Stimulated activated CD4-positive, alpha-beta T cell treated with anti-CD3 and anti-CD28 coated beads, Interleukin-12 subunit alpha, Interleukin-12 subunit beta, amount 100 ng/mL, for 48 hours (primary cell): ENCODE measurements around the gene TXNDC11.

Experiments used
- DNase-seq, 3 donors: peaks; one replicate each; pipeline ENCODE4 v3.0.0-alpha.2; 2020; ENCODE audit warnings: low read depth in 2 of 3, low spot score in 1 of 3

TXNDC11 gene

GRCh38 chr16:11752856-11753255 lies 10.2 kb upstream of the TXNDC11 start:
- no peak for DNase-seq

- DNase-seq, result no peak
Observed at GRCh38 chr16:11750056-11750455, 7.4 kb upstream of the TXNDC11 start.

DNA sequence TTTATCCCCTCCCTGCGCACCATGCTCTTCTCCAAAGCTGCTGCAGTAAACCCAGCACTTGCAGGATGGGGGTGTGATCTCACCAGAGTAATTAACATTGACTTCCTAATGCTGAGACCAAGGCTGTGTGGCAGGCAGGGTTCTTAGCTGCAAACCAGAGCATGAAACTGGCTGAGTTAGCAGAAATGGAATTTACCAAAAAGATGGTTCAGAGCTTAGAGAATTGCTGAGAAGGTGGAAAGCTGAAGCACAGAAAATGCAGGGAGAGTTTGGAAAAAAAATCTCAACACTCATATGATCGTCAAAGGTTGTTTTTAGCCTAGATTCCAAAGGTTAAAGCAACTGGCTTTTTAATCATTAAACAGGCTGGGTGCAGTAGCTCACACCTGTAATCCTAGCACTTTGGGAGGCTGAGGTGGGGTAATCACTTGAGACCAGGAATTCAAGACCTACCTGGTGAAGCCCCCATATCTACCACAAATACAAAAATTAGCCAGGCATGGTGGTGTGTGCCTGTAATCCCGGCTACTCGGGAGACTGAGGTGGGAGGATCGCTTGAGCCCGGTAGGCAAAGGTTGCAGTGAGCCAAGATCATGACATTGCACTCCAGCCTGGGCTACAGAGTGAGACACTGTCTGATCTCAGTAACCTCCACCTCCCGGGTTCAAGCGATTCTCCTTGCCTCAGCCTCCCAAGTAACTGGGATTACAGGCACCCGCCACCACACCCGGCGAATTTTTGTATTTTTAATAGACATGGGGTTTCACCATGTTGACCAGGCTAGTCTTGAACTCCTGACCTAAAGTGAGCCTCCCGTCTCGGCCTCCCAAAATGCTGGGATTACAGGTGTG lies 6.0 kb upstream of the TXNDC11 start:
- DNase-seq, result no peak

GRCh38 chr16:11747949-11748403 lies 5.3 kb upstream of the TXNDC11 start:
- no peak for DNase-seq

- DNase-seq, result no peak
Observed at GRCh38 chr16:11744075-11744470, 1.4 kb upstream of the TXNDC11 start.

DNA sequence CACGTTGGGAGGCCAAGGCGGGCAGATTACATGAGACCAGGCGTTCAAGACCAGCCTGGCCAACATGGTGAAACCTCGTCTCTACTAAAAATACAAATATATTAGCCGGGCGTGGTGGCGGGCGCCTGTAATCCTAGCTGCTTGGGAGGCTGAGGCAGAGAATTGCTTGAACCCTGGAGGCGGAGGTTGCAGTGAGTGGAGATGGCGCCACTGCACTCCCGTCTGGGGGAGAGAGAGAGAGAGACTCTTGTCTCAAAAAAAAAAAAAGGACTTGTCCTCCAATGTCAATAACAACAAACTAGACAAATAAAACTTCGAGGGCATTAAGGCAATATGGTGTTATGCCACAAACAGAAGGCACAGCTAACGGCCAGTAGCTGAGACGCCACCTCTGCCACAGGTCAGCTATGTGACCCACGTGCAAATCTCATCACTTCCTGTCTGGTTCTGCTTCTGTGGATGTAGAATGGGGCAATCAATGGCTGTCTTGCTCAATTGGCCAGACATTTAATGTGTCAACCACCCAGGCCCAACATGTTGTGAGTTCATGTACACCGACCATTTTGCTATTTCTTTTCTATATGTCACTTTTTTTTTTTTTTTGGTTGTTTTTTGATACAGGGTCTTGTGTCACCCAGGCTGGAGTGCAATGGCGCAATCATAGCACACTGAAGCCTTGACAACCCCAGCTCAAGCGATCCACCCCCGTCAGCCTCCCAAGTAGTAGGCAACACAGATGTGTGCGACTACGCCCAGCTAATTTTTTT lies 834 bp upstream of the TXNDC11 start:
- DNase-seq, result peak; percentile 4 to 14 (median 12)

DNA sequence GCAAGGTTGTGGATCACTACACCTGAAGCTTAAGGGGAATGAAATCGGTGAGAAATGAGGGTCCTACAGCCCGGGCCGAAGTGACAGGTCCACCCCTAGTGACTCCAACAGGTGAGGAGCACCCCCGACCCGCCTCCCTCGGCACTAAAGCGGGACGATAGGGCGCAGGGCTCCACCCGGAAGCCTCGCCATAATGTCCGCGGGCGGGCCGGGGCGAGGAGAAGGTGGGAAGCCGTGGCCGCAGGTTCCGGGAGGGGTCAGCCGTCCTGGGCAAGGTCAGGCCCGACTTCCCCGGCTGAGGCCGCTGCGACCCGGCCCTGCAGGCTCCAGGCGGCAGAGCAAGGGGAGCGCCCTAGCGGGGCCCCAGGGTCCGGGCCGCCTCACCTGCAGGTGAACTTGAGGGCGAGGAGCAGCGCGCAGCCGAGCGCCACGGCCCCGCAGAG lies 543 bp downstream of the TXNDC11 start:
- DNase-seq, result peak; percentile 14 to 23 (median 22)

- no peak for DNase-seq
Observed at GRCh38 chr16:11740567-11740966, 2.1 kb downstream of the TXNDC11 start.

DNA sequence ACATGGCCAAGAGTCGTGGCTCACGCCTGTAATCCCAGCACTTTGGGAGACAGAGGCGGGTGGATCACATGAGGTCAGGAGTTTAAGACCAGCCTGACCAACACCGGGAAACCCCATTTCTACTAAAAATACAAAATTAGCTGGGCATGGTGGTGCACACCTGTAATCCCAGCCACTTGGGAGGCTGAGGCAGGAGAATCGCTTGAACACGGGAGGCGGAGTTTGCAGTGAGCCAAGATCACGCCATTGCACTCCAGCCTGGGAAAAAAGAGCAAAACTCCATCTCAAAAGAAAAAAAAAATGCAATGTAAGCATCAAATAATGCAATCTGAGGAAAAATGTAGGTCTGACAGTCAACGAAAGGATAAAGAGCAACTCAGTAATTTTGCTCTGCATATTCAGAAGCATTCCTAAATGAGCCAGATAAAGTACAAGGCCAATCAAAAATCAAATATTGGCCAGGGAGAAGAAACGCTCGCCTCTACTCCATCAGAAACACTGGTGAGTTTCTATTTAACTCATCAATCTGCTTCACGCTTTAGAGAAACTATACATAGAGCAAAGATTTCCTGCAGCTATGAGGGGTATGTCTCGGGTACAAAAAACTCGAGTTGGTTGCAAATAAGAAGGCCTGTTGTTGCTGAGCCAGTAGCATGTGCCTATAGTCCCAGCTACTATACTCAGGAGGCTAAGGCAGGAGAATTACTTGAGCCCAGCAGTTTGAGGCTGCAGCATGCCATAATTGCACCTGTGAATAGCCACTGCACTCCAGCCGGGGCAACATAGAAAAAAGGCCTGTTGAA lies 3.7 kb downstream of the TXNDC11 start:
- DNase-seq, result no peak

GRCh38 chr16:11737713-11738112 lies 4.9 kb downstream of the TXNDC11 start:
- no peak for DNase-seq

GRCh38 chr16:11736903-11737302 lies 5.8 kb downstream of the TXNDC11 start:
- DNase-seq, result no peak

- DNase-seq, result no peak
Observed at GRCh38 chr16:11735787-11736186, 6.9 kb downstream of the TXNDC11 start.

- no peak for DNase-seq
Observed at GRCh38 chr16:11734653-11735043, 8.0 kb downstream of the TXNDC11 start.

DNA sequence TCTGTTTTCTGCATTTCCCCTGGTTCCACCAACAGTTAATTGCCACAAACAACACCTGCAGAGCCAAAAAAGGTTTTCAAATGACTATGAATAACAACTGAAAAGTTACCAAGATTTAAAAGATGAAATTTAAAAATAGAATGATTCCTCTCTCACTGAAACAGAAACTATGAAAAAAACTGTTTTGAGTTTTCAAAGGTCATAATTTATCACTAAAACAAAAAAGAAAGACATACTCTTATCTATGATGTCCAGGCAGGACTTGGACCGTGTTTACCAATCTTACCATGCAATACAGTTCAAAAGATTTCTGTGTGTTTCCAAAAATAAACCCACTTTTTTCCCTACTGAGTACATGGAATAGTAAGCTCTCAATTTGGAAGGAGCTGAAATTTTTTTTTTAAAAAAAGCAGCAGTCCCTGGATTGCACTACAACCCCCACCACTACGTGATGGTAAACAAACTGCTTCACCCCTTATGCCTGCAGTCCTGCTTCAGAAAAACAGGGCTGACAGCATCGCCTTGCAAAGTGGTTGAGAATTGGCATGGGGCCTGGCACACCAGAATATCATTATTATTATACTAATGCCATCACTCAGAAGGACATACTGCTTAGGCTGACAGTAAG lies 8.5 kb downstream of the TXNDC11 start:
- no peak for DNase-seq

DNA sequence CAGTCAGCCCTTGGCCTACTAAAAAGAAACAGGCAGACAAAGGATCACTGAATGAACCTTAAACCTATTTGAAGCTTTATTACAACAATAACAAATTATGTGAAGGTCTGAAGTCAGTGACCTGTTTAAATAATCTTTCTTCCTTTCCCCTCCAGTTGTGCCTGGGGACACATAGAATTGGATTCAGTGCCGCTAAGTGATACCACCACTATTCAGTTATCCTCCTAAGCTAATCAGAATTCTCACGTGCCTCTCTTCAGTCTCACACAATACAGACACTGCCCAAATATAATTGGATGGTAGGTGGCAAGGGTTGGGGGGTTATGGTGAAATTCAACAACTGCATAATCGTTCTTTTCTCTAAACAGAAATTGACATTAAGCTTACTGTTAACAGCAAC lies 11.4 kb downstream of the TXNDC11 start:
- DNase-seq, result no peak

GRCh38 chr16:11729787-11730186 lies 12.9 kb downstream of the TXNDC11 start:
- DNase-seq, result no peak

DNA sequence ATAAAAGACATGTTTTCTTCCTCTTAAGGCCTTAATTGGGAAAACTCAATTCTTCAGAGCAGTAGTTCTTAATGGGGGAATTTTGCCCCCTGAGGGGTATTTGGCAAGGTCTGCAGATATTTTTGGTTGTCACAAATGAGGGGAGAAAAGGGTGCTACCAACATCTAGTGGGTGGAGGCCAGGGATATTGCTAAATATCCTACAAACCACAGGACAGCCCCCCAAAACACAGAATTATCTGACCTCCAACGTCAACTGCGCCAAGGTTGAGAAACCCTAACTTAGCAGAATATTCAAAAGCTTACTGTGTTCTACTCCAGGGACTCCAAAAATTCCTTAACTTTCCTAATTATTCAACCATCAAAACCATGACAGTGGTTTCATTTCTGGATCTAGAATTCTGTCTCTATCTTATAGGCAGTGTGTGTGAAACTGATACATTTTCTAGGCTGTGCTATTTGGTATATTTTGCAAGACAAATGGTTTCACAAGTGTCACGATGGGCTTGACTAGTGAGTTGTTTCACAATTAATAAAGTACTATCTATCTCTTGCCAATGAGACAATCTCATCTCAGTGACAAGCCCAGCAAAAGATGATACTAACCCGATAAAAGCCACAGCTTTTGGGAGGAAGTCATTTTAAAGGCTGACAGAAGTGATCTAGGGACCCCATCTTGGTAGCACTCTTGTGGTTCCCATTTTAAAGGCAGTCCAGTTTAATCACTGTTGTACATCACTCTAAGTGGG lies 14.7 kb downstream of the TXNDC11 start:
- DNase-seq, result no peak

GRCh38 chr16:11726008-11726407 lies 16.6 kb downstream of the TXNDC11 start:
- DNase-seq, result no peak

DNA sequence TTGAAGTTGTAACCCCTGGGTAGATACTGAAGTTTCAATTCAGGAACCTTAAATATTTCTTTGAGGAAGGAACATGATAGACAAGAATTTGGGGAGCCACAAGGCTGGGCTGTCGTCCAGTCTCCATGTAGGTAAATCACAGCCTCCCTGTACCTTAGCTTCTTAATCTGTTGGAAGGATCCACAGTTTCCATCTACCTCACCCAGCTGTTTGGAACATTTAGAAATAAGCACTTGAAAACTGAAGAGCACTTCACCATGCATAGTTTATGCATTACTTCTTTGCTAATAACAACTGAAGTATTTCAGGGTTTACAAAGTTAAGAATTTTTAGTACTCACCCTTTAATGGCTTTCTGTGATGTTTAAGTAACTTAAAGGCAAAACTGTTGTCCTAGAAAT lies 17.2 kb downstream of the TXNDC11 start:
- no peak for DNase-seq

DNA sequence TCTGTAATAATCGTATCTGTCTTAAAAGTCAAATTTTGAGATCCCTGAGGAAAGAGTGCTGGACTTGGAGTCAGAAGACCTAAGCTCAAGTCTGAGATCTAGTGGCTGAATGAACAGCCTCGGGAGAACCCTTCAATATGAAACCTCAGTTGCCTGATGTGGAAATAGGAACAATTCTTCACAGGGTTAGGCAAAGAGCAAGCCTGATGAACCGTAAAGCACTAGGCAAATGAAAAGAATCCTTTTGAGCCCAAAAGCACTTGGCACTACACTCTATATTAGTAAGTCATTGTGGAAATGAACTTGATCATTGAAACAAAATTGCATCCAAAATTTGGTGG lies 20.2 kb downstream of the TXNDC11 start:
- no peak for DNase-seq
